Tibial nerve (tissue), 4 donors: ENCODE measurements around the gene RPRD1B.

Experiments used
- CTCF ChIP-seq, 5 experiments: fragments of 200-600 bp in 3 of 5; fragments of 450-650 bp in 2 of 5; sonication (generic) in 3 of 5; IDR thresholded peaks; one replicate each; pipeline ENCODE4 v1.5.1; 2016 to 2019; ENCODE audit warnings: antibody characterized with exemption in 5 of 5, mild to moderate bottlenecking in 3 of 5, moderate library complexity in 2 of 5
- EP300 ChIP-seq, 2 donors: sonication (generic); formaldehyde crosslinking; IDR thresholded peaks; one replicate each; pipeline ENCODE4 v1.6.1; 2017; ENCODE audit warnings: antibody characterized with exemption in 2 of 2, mild to moderate bottlenecking in 1 of 2
- POLR2A ChIP-seq, 2 donors: fragments of 450-650 bp; IDR thresholded peaks; one replicate each; pipeline ENCODE4 v1.6.1; 2017; ENCODE audit warnings: antibody characterized with exemption in 2 of 2, mild to moderate bottlenecking in 2 of 2, moderate library complexity in 2 of 2

GRCh38 chr20:38093641-38094077, 60.1 kb downstream of the RPRD1B start:
- TF ChIP-seq CTCF (IDR thresholded peaks at IDR 0.05): no peak
- no peak for TF ChIP-seq EP300 (IDR thresholded peaks at IDR 0.05)
- no peak for TF ChIP-seq POLR2A (IDR thresholded peaks at IDR 0.05)
